Measurements from ENCODE around the gene TBX4. TPM values are rescaled to one million over a fixed set of nuclear protein-coding genes. Genes with fewer than 3 reads are reported as not detected.
A peak's percentile ranks its signal among the peaks of the same experiment; 100 is the strongest.

The TBX4 gene
- total RNA-seq, 1 donor from 2014 or later = 56.6 TPM

DNA sequence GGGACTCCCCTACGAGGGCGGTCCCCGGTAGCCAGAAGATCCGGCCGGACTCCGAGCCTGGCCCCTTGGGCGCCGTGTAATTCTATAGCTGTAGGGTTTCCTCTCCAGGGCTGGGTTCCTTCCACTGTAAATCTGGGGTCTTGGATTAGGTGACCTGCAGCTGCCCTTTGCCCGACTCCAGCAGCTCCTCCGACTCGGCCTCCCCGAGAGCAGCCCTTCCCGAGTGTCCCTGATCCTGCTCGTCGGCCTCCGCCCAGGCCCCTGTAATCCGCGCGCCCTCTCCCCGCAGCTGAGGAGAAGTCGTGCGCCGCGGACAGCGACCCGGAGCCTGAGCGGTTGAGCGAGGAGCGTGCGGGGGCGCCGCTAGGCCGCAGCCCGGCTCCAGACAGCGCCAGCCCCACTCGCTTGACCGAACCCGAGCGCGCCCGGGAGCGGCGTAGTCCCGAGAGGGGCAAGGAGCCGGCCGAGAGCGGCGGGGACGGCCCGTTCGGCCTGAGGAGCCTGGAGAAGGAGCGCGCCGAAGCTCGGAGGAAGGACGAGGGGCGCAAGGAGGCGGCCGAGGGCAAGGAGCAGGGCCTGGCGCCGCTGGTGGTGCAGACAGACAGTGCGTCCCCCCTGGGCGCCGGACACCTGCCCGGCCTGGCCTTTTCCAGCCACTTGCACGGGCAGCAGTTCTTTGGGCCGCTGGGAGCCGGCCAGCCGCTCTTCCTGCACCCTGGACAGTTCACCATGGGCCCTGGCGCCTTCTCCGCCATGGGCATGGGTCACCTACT is 47.1 kb upstream of the TBX4 start:
- TF ChIP-seq, protein P1, sequence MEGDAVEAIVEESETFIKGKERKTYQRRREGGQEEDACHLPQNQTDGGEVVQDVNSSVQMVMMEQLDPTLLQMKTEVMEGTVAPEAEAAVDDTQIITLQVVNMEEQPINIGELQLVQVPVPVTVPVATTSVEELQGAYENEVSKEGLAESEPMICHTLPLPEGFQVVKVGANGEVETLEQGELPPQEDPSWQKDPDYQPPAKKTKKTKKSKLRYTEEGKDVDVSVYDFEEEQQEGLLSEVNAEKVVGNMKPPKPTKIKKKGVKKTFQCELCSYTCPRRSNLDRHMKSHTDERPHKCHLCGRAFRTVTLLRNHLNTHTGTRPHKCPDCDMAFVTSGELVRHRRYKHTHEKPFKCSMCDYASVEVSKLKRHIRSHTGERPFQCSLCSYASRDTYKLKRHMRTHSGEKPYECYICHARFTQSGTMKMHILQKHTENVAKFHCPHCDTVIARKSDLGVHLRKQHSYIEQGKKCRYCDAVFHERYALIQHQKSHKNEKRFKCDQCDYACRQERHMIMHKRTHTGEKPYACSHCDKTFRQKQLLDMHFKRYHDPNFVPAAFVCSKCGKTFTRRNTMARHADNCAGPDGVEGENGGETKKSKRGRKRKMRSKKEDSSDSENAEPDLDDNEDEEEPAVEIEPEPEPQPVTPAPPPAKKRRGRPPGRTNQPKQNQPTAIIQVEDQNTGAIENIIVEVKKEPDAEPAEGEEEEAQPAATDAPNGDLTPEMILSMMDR (IDR thresholded peaks at IDR 0.05; ENCODE audit: unreplicated experiment) = no peak
- Mint-ChIP-seq H3K36me3 (peaks cover 40% of the 10 kb centered on the region), H3K9me3 (no peaks in the 10 kb centered on the region), H3K4me3 (peak overlapping the region; percentile 86), H3K27ac (peak overlapping the region; percentile 86), H3K4me1 (peaks cover 62% of the 10 kb centered on the region), H3K27me3 (ENCODE audit: low read depth) (peaks cover 3% of the 10 kb centered on the region)
- DNase-seq (ENCODE audit: low spot score in 2 of 2, unreplicated experiment in 2 of 2) = no peak

DNA sequence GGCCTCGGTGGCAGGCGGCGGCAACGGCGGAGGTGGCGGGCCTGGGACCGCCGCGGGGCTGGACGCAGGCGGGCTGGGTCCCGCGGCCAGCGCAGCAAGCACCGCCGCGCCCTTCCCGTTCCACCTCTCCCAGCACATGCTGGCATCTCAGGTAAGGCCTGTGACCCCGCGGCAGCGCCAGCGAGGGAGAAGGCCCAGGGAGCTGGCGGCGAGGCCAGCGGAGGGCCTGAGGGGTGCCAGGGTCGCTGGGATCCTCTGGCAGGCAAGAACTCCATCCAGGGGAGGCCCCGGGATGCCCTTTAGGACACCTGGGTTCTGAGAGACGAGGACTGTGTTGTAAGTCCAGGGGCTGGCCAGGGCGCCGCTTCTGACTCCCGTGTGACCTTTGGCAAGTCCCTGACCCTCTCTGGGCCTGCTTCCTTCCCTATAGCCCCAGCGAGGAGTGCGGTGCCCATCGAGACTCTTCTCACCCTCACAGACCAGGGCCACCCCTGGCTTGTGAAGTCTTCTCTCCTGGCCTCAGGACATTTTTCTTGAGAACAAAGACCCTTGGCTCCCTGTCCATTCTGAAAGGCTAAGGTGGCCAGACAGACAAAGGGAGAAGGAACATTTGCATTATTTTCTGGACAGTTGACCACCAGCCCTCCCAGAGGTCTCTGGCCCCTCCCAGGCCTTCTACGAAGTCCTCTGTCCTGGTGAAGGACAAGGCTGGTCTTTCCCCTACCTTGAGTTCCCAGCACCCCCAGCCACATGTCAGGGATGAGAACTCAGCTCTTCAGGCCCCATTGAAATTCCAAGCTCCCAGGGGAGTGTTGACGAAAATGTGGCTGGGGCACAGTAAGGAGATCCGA is 46.3 kb upstream of the TBX4 start:
- Mint-ChIP-seq H3K27ac (peak overlapping the region; percentile 92), H3K27me3 (ENCODE audit: low read depth) (peaks cover 3% of the 10 kb centered on the region), H3K4me3 (peak overlapping the region; percentile 68), H3K36me3 (peaks cover 40% of the 10 kb centered on the region), H3K9me3 (no peaks in the 10 kb centered on the region), H3K4me1 (peaks cover 69% of the 10 kb centered on the region)
- DNase-seq (ENCODE audit: low spot score in 2 of 2, unreplicated experiment in 2 of 2) = no peak
- TF ChIP-seq, protein P1 (IDR thresholded peaks at IDR 0.05; ENCODE audit: unreplicated experiment) = no peak

DNA sequence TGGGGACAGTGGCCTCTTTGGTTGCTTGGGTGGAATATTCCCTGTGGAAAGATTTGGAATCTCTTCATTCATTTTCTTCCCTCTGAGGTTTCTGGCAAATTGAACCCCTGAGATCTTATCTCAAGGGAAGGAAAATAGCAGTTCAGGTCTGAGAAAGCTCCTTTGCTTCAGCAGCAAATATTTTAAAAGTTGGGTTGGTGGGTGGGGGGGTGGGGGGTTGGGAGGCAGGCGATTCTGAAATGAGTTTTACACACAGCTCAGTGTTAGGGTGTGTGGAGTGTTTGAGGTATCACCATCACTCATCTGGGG is 45.7 kb upstream of the TBX4 start:
- H3K27ac Mint-ChIP-seq = peak overlapping the region; percentile 92
- peak overlapping the region; percentile 68 for H3K4me3 Mint-ChIP-seq
- peaks cover 3% of the 10 kb centered on the region for H3K27me3 Mint-ChIP-seq (ENCODE audit: low read depth)
- peaks cover 37% of the 10 kb centered on the region for H3K36me3 Mint-ChIP-seq
- TF ChIP-seq, protein P1 (IDR thresholded peaks at IDR 0.05; ENCODE audit: unreplicated experiment) = no peak
- no peaks in the 10 kb centered on the region for H3K9me3 Mint-ChIP-seq
- no peak for DNase-seq (ENCODE audit: low spot score in 2 of 2, unreplicated experiment in 2 of 2)
- peaks cover 63% of the 10 kb centered on the region for H3K4me1 Mint-ChIP-seq

GRCh38 chr17:61406971-61407911 is 45.0 kb upstream of the TBX4 start:
- Mint-ChIP-seq H3K27me3 (ENCODE audit: low read depth) (peaks cover 3% of the 10 kb centered on the region), H3K36me3 (peaks cover 35% of the 10 kb centered on the region), H3K9me3 (no peaks in the 10 kb centered on the region), H3K4me3 (peak overlapping the region; percentile 68), H3K4me1 (peaks cover 60% of the 10 kb centered on the region), H3K27ac (peak overlapping the region; percentile 96)
- no peak for DNase-seq (ENCODE audit: low spot score in 2 of 2, unreplicated experiment in 2 of 2)
- TF ChIP-seq, protein P1 (IDR thresholded peaks at IDR 0.05; ENCODE audit: unreplicated experiment) = no peak
